HCT116 (cell line): ENCODE measurements around the gene AFAP1. TPM values are rescaled to one million over a fixed set of nuclear protein-coding genes. Genes with fewer than 3 reads are reported as not detected.

ENCODE experiments used
- ATAC-seq: fragments of 200-7000 bp; cut with Tn5 transposase; 2 replicates; pipeline ENCODE4 v1.9.1; 2020; ENCODE audit warnings: mild to moderate bottlenecking, moderate library complexity
- BruUV-seq: library from RNA; stranded (reverse); fragments of 400-500 nt; replicated peaks from 2 replicates; lab custom pipeline; 2021; lab: Mats Ljungman, UMichigan
- CTCF ChIA-PET: fragments of 300-600 bp; sonication (Branson Sonifier 250); formaldehyde crosslinking; loops from one replicate; lab custom pipeline; 2021; ENCODE audit warnings: antibody characterized with exemption; lab: Charles Lee
- POLR2A ChIA-PET: fragments of 300-600, 350-600 bp; sonication (Branson Sonifier 250); formaldehyde crosslinking; loops from one replicate; lab custom pipeline; 2021; ENCODE audit warnings: antibody characterized with exemption; lab: Charles Lee
- RAD21 ChIA-PET, 2 experiments: fragments of 300-600 bp; sonication (Branson Sonifier 250); formaldehyde crosslinking; loops; one replicate each; lab custom pipeline; 2023; ENCODE audit warnings: low total read pairs in 2 of 2; ENCODE audit not compliant: uncharacterized antibody in 2 of 2, unreplicated experiment in 2 of 2, low non-redundant PET in 1 of 2; lab: Charles Lee
- DNase-seq: peaks from one replicate; pipeline ENCODE4 v3.0.0-alpha.2; 2010; ENCODE audit warnings: low read depth, low spot score
- H2AFZ ChIP-seq: fragments of 200-600 bp; shearing (Covaris generic), sonication (generic); 2 replicates; pipeline ENCODE4 v1.6.1; 2017; ENCODE audit warnings: low read depth, mixed run types, mixed read lengths, antibody characterized with exemption, low read length; ENCODE audit not compliant: poor library complexity, severe bottlenecking
- H3K27ac ChIP-seq: 2 replicates; pipeline ENCODE4 v1.5.1; 2012; ENCODE audit warnings: low read depth, low read length
- H3K27me3 ChIP-seq: fragments of 200-600 bp; sonication (generic); 2 replicates; pipeline ENCODE4 v1.6.1; 2016; ENCODE audit warnings: mixed run types, low read length, mixed read lengths; ENCODE audit not compliant: insufficient read depth
- H3K36me3 ChIP-seq, 2 experiments: fragments of 200-500 bp in 1 of 2; fragments of 200-600 bp in 1 of 2; sonication (Bioruptor generic) in 1 of 2; sonication (generic) in 1 of 2; 2 replicates each; pipeline versions ENCODE4 v1.5.1 to v1.6.1; 2014 to 2016; ENCODE audit warnings: low read length in 2 of 2, inconsistent platforms in 1 of 2, mixed read lengths in 1 of 2, mixed run types in 1 of 2; ENCODE audit not compliant: insufficient read depth in 2 of 2, control insufficient read depth in 1 of 2
- H3K4me1 ChIP-seq, 2 experiments: fragments of 200-600 bp in 1 of 2; sonication (generic) in 1 of 2; 2 replicates each; pipeline versions ENCODE4 v1.5.1 to v1.6.1; 2012 to 2017; ENCODE audit warnings: low read length in 2 of 2, inconsistent platforms in 1 of 2, mild to moderate bottlenecking in 1 of 2, mixed read lengths in 1 of 2, mixed run types in 1 of 2, moderate library complexity in 1 of 2; ENCODE audit not compliant: insufficient read depth in 2 of 2, control insufficient read depth in 1 of 2
- H3K4me2 ChIP-seq: fragments of 200-600 bp; sonication (generic); 2 replicates; pipeline ENCODE4 v1.6.1; 2017; ENCODE audit warnings: mixed run types, low read length, mixed read lengths
- H3K4me3 ChIP-seq, 2 experiments: fragments of 200-600 bp in 1 of 2; sonication (generic) in 1 of 2; replicated peaks in 1 of 2; 2 replicates each; pipeline ENCODE4 v1.5.1; 2011 to 2016; ENCODE audit warnings: low read length in 2 of 2, control low read depth in 1 of 2, low read depth in 1 of 2, mild to moderate bottlenecking in 1 of 2, mixed read lengths in 1 of 2, mixed run types in 1 of 2
- H3K79me2 ChIP-seq: fragments of 200-600 bp; sonication (generic); 2 replicates; pipeline ENCODE4 v1.6.1; 2017; ENCODE audit warnings: mild to moderate bottlenecking, mixed run types, low read length, moderate library complexity, mixed read lengths; ENCODE audit not compliant: insufficient read depth
- H3K9ac ChIP-seq: fragments of 200-600 bp; sonication (generic); 2 replicates; pipeline ENCODE4 v1.6.1; 2016; ENCODE audit warnings: low read length, mixed read lengths
- H3K9me2 ChIP-seq: fragments of 200-600 bp; sonication (generic), shearing (Covaris generic); 2 replicates; pipeline ENCODE4 v1.6.1; 2017; ENCODE audit warnings: mixed run types, mild to moderate bottlenecking, moderate library complexity; ENCODE audit not compliant: insufficient read depth
- H3K9me3 ChIP-seq, 2 experiments: fragments of 200-500 bp in 1 of 2; fragments of 200-600 bp in 1 of 2; sonication (Bioruptor generic) in 1 of 2; sonication (generic) in 1 of 2; 2 replicates each; pipeline ENCODE4 v1.6.1; 2014 to 2017; ENCODE audit warnings: low read length in 2 of 2, mixed read lengths in 2 of 2, inconsistent platforms in 1 of 2, low read depth in 1 of 2, mild to moderate bottlenecking in 1 of 2, mixed run types in 1 of 2, moderate library complexity in 1 of 2; ENCODE audit not compliant: control insufficient read depth in 1 of 2, insufficient read depth in 1 of 2
- H4K20me1 ChIP-seq: fragments of 200-600 bp; sonication (generic), shearing (Covaris generic); 2 replicates; pipeline ENCODE4 v1.6.1; 2017; ENCODE audit warnings: mixed run types, mild to moderate bottlenecking, moderate library complexity; ENCODE audit not compliant: insufficient read depth
- EGR1 ChIP-seq: IDR thresholded peaks from 2 replicates; pipeline ENCODE4 v1.6.1; 2012; ENCODE audit warnings: low read depth
- ELF1 ChIP-seq: IDR thresholded peaks from 2 replicates; pipeline ENCODE4 v1.6.1; 2012; ENCODE audit warnings: low read depth, borderline replicate concordance
- EZH2 ChIP-seq: fragments of 200-600 bp; sonication (generic); IDR thresholded peaks from 2 replicates; pipeline ENCODE4 v1.6.1; 2017; ENCODE audit warnings: antibody characterized with exemption, mixed run types
- JUND ChIP-seq: IDR thresholded peaks from 2 replicates; pipeline ENCODE4 v1.6.1; 2012
- POLR2A ChIP-seq: IDR thresholded peaks from 2 replicates; pipeline ENCODE4 v1.7.0; 2011; ENCODE audit warnings: borderline replicate concordance; ENCODE audit not compliant: insufficient read depth, insufficient read length; ENCODE audit errors: extremely low read depth
- POLR2AphosphoS5 ChIP-seq: IDR thresholded peaks from 2 replicates; pipeline ENCODE4 v1.6.1; 2011; ENCODE audit warnings: mild to moderate bottlenecking, low read depth, low read length, moderate library complexity
- RAD21 ChIP-seq: IDR thresholded peaks from 2 replicates; pipeline ENCODE4 v1.6.1; 2012; ENCODE audit warnings: low read depth, mild to moderate bottlenecking
- SP1 ChIP-seq: IDR thresholded peaks from 2 replicates; pipeline ENCODE4 v1.6.1; 2012; ENCODE audit warnings: low read depth
- SRF ChIP-seq: IDR thresholded peaks from 2 replicates; pipeline ENCODE4 v1.6.1; 2012; ENCODE audit warnings: low read depth
- TCF7L2 ChIP-seq: IDR thresholded peaks from 2 replicates; pipeline ENCODE4 v1.7.0; 2011; ENCODE audit warnings: borderline replicate concordance, inconsistent platforms; ENCODE audit not compliant: insufficient read depth, insufficient read length; ENCODE audit errors: extremely low read depth
- ZFX ChIP-seq: fragments of 450-650 bp; IDR thresholded peaks from 2 replicates; pipeline ENCODE4 v1.6.1; 2017
- ZNF274 ChIP-seq: fragments of 200-500 bp; sonication (Bioruptor generic); IDR thresholded peaks from 2 replicates; pipeline ENCODE4 v1.6.1; 2014; ENCODE audit warnings: mild to moderate bottlenecking, low read depth, low read length, inconsistent platforms
- intact Hi-C: fragments of 100-400 bp; cut with micrococcal nuclease; formaldehyde crosslinking; loops from 2 replicates; pipeline ENCODE4 v1.10.0; 2022
- total RNA-seq: library from RNA; stranded (reverse); gene quantifications from one replicate; pipeline ENCODE4 v1.2.1, GENCODE V29; 2021; ENCODE audit not compliant: unreplicated experiment
- TF ChIP-seq, protein P1 (sequence below), 3 experiments: fragments of 200-600 bp in 1 of 3; sonication (generic) in 1 of 3; IDR thresholded peaks in 2 of 3; conservative IDR thresholded peaks in 1 of 3; 2 replicates each; pipeline ENCODE4 v1.5.1; 2012 to 2017; ENCODE audit warnings: low read depth in 2 of 3, low read length in 2 of 3, antibody characterized with exemption in 1 of 3, borderline replicate concordance in 1 of 3, control low read depth in 1 of 3, mild to moderate bottlenecking in 1 of 3, mixed read lengths in 1 of 3, mixed run types in 1 of 3, moderate library complexity in 1 of 3; ENCODE audit not compliant: insufficient read depth in 1 of 3
- TF ChIP-seq, protein P2 (sequence below): IDR thresholded peaks from 2 replicates; pipeline ENCODE4 v1.6.1; 2011; ENCODE audit warnings: mild to moderate bottlenecking, low read length, moderate library complexity; ENCODE audit not compliant: insufficient replicate concordance; ENCODE audit errors: extremely low read depth
- TF ChIP-seq, protein P3 (sequence below): IDR thresholded peaks from 2 replicates; pipeline ENCODE4 v1.6.1; 2012

AFAP1 gene
- total RNA-seq, 1 experiment from 2014 or later: 19.4 TPM

DNA sequence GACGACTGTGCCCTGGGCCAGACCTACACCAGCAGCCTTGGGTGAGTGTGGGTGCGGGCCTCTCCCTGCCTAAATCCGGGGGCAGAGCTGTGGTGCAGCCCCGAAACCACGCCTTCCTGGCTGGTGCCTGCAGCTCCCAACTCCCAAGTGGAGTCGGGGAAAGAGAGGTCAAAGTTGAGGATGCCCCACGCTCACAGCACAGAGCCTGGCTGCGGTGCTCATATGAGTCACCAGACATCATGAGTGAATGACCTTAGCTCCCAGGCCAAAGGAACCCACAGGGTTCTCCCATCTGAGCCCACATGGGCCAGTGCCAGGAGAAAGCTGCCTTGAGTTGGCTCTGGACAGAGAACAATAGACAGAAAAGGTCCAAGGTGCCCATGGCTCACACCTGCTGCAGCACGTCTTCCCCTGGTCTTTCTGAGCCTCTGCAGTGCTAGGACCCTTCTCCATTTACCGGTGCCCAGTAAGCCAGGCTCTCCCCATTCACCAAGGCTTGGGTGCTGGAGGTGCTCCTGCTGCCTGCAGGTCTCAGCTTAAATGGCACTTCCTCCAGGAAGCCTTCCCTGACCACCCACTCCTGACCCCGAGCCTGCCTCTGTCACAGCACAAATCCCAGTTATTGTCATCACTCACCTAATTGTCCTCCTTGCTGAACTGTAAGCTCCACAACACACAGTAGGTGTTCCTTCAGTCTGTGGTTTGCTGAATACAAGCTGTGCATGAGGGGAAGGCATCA is 224.2 kb downstream of the AFAP1 start:
- Histone ChIP-seq H3K9me3 (peaks cover 0 to 4% of the 10 kb centered on the region in 2 experiments; a peak in 1 of 4 replicates), H3K79me2 (no peaks in the 10 kb centered on the region), H4K20me1 (no peaks in the 10 kb centered on the region), H3K4me3 (no peak overlapping the region), H3K9ac (no peak overlapping the region)
- no TSS peak for BruUV-seq
- no peak for DNase-seq
- POLR2A ChIA-PET: no interaction called here
- CTCF ChIA-PET: no interaction called here
- RAD21 ChIA-PET: no interaction called here
- TF ChIP-seq EZH2 (no peak), ZNF274 (no peak), ZFX (no peak), POLR2AphosphoS5 (no peak), POLR2A (no peak), RAD21 (no peak), ELF1 (no peak), TCF7L2 (no peak), SRF (no peak), SP1 (no peak), EGR1 (no peak), JUND (no peak)
- TF ChIP-seq, protein P1, sequence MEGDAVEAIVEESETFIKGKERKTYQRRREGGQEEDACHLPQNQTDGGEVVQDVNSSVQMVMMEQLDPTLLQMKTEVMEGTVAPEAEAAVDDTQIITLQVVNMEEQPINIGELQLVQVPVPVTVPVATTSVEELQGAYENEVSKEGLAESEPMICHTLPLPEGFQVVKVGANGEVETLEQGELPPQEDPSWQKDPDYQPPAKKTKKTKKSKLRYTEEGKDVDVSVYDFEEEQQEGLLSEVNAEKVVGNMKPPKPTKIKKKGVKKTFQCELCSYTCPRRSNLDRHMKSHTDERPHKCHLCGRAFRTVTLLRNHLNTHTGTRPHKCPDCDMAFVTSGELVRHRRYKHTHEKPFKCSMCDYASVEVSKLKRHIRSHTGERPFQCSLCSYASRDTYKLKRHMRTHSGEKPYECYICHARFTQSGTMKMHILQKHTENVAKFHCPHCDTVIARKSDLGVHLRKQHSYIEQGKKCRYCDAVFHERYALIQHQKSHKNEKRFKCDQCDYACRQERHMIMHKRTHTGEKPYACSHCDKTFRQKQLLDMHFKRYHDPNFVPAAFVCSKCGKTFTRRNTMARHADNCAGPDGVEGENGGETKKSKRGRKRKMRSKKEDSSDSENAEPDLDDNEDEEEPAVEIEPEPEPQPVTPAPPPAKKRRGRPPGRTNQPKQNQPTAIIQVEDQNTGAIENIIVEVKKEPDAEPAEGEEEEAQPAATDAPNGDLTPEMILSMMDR (IDR thresholded peaks at IDR 0.05 in 2 of 3, conservative IDR thresholded peaks at IDR 0.05 in 1 of 3; ENCODE audit: borderline replicate concordance in 1 of 3, insufficient read depth in 1 of 3, low read depth in 2 of 3, low read length in 2 of 3): no peak
- TF ChIP-seq, protein P2, sequence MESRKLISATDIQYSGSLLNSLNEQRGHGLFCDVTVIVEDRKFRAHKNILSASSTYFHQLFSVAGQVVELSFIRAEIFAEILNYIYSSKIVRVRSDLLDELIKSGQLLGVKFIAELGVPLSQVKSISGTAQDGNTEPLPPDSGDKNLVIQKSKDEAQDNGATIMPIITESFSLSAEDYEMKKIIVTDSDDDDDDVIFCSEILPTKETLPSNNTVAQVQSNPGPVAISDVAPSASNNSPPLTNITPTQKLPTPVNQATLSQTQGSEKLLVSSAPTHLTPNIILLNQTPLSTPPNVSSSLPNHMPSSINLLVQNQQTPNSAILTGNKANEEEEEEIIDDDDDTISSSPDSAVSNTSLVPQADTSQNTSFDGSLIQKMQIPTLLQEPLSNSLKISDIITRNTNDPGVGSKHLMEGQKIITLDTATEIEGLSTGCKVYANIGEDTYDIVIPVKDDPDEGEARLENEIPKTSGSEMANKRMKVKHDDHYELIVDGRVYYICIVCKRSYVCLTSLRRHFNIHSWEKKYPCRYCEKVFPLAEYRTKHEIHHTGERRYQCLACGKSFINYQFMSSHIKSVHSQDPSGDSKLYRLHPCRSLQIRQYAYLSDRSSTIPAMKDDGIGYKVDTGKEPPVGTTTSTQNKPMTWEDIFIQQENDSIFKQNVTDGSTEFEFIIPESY: no peak
- TF ChIP-seq, protein P3, sequence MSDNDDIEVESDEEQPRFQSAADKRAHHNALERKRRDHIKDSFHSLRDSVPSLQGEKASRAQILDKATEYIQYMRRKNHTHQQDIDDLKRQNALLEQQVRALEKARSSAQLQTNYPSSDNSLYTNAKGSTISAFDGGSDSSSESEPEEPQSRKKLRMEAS: no peak
- TF ChIP-seq, all 23 proteins: peak for 0
- no peak overlapping the region for H3K27ac ChIP-seq
- no peak for ATAC-seq
- no peaks in the 10 kb centered on the region for H3K9me2 ChIP-seq
- no peaks in the 10 kb centered on the region for H3K36me3 ChIP-seq
- H3K4me1 ChIP-seq: no peaks in the 10 kb centered on the region
- no peak overlapping the region for H3K4me2 ChIP-seq
- intact Hi-C loops: no loop called here
- H3K27me3 ChIP-seq: 0 out of 2 replicates have a peak, but pooled peaks cover 6% of the 10 kb centered on the region
- H2AFZ ChIP-seq: no peak overlapping the region
